Measurements from ENCODE around the gene SIPA1L3. TPM values are rescaled to one million over a fixed set of nuclear protein-coding genes. Genes with fewer than 3 reads are reported as not detected.

The SIPA1L3 gene
- total RNA-seq, 1 experiment from 2014 or later: 36.0 TPM

DNA sequence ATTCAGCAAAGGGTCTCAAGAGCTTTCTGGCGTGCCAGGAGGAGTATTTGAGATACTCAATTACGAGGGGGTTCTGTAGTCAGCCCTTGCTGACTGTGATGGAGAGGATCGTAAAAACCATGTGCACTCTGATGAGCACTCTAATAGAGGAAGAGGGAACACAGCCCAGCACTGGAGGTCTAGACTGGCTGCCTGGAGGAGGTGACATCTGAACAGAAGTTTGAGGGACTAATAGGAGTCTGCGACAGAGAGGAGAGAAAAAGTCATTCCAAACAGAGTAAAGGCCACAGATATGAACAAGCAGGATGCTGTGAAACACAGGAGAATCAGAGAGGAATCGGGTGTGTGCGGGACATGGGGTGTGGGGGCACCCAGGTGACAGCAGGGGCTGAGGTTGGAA lies 237.7 kb downstream of the SIPA1L3 start:
- CTCF ChIA-PET: interaction anchor here (0.6 to 1.7 kb wide), 3 partner anchors 10 to 13 kb away, joined by 3 to 6 read pairs (median 3); no protein-coding TSS in a partner anchor
- Mint-ChIP-seq H3K27me3 (ENCODE audit: insufficient read depth, unreplicated experiment) (no peaks in the 10 kb centered on the region), H3K36me3 (ENCODE audit: insufficient read depth, unreplicated experiment) (peaks cover 29% of the 10 kb centered on the region), H3K9me3 (ENCODE audit: unreplicated experiment) (no peaks in the 10 kb centered on the region), H3K4me1 (ENCODE audit: insufficient read depth, unreplicated experiment) (peaks cover 17% of the 10 kb centered on the region), H3K4me3 (ENCODE audit: unreplicated experiment) (no peak overlapping the region), H3K27ac (ENCODE audit: low read depth, unreplicated experiment) (peak overlapping the region; percentile 85)
- BruUV-seq (replicated peaks): no TSS peak
- intact Hi-C loops (cut with micrococcal nuclease): loop anchor here (5.0 kb wide), 1 partner anchor 88 kb away; no protein-coding TSS in a partner anchor
- no peak for DNase-seq (ENCODE audit: unreplicated experiment)
- no peak for TF ChIP-seq CTCF (IDR thresholded peaks at IDR 0.05; ENCODE audit: unreplicated experiment)
- POLR2A ChIA-PET: no interaction called here

- peak; percentile 27 for DNase-seq (ENCODE audit: unreplicated experiment)
- no TSS peak for BruUV-seq (replicated peaks)
- no peaks in the 10 kb centered on the region for H3K27me3 Mint-ChIP-seq (ENCODE audit: insufficient read depth, unreplicated experiment)
- intact Hi-C loops (cut with micrococcal nuclease): no loop called here
- peaks cover 17% of the 10 kb centered on the region for H3K4me1 Mint-ChIP-seq (ENCODE audit: insufficient read depth, unreplicated experiment)
- CTCF ChIA-PET: interaction anchor here (0.7 to 1.7 kb wide), 5 partner anchors 10 to 132 kb away, joined by 3 to 6 read pairs (median 3); no protein-coding TSS in a partner anchor
- peaks cover 29% of the 10 kb centered on the region for H3K36me3 Mint-ChIP-seq (ENCODE audit: insufficient read depth, unreplicated experiment)
- peak overlapping the region; percentile 40 for H3K27ac Mint-ChIP-seq (ENCODE audit: low read depth, unreplicated experiment)
- H3K9me3 Mint-ChIP-seq (ENCODE audit: unreplicated experiment): no peaks in the 10 kb centered on the region
- no peak for TF ChIP-seq CTCF (IDR thresholded peaks at IDR 0.05; ENCODE audit: unreplicated experiment)
- POLR2A ChIA-PET: interaction anchor here (0.9 kb wide), 1 partner anchor 10 kb away, joined by 4 read pairs; no protein-coding TSS in a partner anchor
- no peak overlapping the region for H3K4me3 Mint-ChIP-seq (ENCODE audit: unreplicated experiment)
These were observed 238.6 kb downstream of the SIPA1L3 start for GRCh38 chr19:38145623-38146022.

DNA sequence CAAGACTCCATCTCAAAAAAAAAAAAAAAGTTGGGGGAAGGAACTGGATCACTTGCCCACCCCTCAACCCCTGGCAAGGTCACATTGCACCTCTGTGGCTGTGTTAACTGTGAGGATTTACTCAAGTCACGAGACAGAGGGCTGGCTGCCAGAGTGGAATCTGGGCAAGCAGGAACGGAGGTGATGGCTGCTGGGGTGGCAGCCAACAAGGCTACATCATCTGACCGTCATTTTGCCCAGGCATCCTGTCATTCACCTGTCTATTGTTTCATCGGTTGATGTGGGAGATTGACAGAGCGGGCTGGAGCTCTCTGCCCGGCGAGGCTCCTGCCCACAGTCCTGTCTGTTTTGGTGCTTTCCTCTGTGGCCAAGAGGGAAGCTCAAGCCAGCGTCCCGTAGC lies 241.3 kb downstream of the SIPA1L3 start:
- no peak for DNase-seq (ENCODE audit: unreplicated experiment)
- intact Hi-C loops (cut with micrococcal nuclease): no loop called here
- H3K4me1 Mint-ChIP-seq (ENCODE audit: insufficient read depth, unreplicated experiment): peaks cover 17% of the 10 kb centered on the region
- no peak for TF ChIP-seq CTCF (IDR thresholded peaks at IDR 0.05; ENCODE audit: unreplicated experiment)
- H3K4me3 Mint-ChIP-seq (ENCODE audit: unreplicated experiment): no peak overlapping the region
- ChIA-PET CTCF (no interaction called here), POLR2A (no interaction called here)
- no peak overlapping the region for H3K27ac Mint-ChIP-seq (ENCODE audit: low read depth, unreplicated experiment)
- no peaks in the 10 kb centered on the region for H3K9me3 Mint-ChIP-seq (ENCODE audit: unreplicated experiment)
- BruUV-seq (replicated peaks): no TSS peak
- no peaks in the 10 kb centered on the region for H3K27me3 Mint-ChIP-seq (ENCODE audit: insufficient read depth, unreplicated experiment)
- peaks cover 32% of the 10 kb centered on the region for H3K36me3 Mint-ChIP-seq (ENCODE audit: insufficient read depth, unreplicated experiment)

DNA sequence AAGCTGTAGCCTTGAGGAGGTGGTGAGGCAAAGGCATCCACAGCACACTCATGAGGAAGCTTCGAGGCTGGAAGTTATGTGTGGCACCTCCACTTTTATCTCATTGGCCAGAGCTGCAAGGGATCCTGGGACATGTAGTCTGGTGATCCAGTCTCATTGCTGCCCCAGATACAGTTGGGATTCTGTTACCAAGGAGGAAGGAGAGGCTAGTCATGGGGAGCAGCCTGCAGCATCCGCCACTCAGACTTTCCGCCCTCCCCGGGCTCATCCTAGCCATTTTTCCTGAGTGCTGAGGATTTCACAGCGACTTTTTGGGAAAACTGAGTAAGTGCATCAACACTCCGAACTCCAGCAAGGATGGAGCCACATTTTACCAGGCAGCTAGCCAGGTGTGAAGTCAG lies 242.7 kb downstream of the SIPA1L3 start:
- Mint-ChIP-seq H3K27me3 (ENCODE audit: insufficient read depth, unreplicated experiment) (no peaks in the 10 kb centered on the region), H3K27ac (ENCODE audit: low read depth, unreplicated experiment) (no peak overlapping the region), H3K4me1 (ENCODE audit: insufficient read depth, unreplicated experiment) (peaks cover 8% of the 10 kb centered on the region), H3K9me3 (ENCODE audit: unreplicated experiment) (no peaks in the 10 kb centered on the region), H3K36me3 (ENCODE audit: insufficient read depth, unreplicated experiment) (peaks cover 32% of the 10 kb centered on the region), H3K4me3 (ENCODE audit: unreplicated experiment) (no peak overlapping the region)
- ChIA-PET POLR2A (no interaction called here), CTCF (interaction anchor here (1.5 to 1.6 kb wide), 2 partner anchors 15 to 55 kb away, joined by 4 to 13 read pairs; no protein-coding TSS in a partner anchor)
- BruUV-seq (replicated peaks): no TSS peak
- DNase-seq (ENCODE audit: unreplicated experiment): no peak
- intact Hi-C loops (cut with micrococcal nuclease): no loop called here
- no peak for TF ChIP-seq CTCF (IDR thresholded peaks at IDR 0.05; ENCODE audit: unreplicated experiment)
